SU-DHL-6 (cell line): Measurements from ENCODE around the gene TMEM154.

ENCODE experiments used
- H2AFZ ChIP-seq: fragments of 200-600 bp; sonication (generic); 2 replicates; pipeline ENCODE4 v1.6.1; 2014; ENCODE audit warnings: low read depth, mild to moderate bottlenecking, moderate library complexity, mixed read lengths, antibody characterized with exemption, low read length; ENCODE audit not compliant: severe bottlenecking
- H3F3A ChIP-seq: fragments of 200-600 bp; shearing (Covaris generic); 2 replicates; pipeline ENCODE4 v1.6.0; 2016; ENCODE audit warnings: antibody characterized with exemption, mild to moderate bottlenecking; ENCODE audit not compliant: insufficient read depth
- H3K27ac ChIP-seq: fragments of 200-600 bp; sonication (generic); 2 replicates; pipeline ENCODE4 v1.5.1; 2016; ENCODE audit warnings: low read depth, mild to moderate bottlenecking, low read length, moderate library complexity, mixed read lengths
- H3K27me3 ChIP-seq: fragments of 200-600 bp; sonication (generic), shearing (Covaris generic); 2 replicates; pipeline ENCODE4 v1.6.0; 2014; ENCODE audit warnings: mild to moderate bottlenecking, low read length
- H3K36me3 ChIP-seq: fragments of 200-600 bp; sonication (generic); 2 replicates; pipeline ENCODE4 v1.6.1; 2014; ENCODE audit warnings: mild to moderate bottlenecking, low read length, mixed read lengths
- H3K4me2 ChIP-seq: fragments of 300-600, 200-600 bp; shearing (Covaris generic), sonication (generic); 2 replicates; pipeline ENCODE4 v1.6.0; 2014; ENCODE audit warnings: low read length, low read depth, mild to moderate bottlenecking; ENCODE audit not compliant: poor library complexity, severe bottlenecking
- H3K4me3 ChIP-seq: fragments of 200-600 bp; sonication (generic); 2 replicates; pipeline ENCODE4 v1.5.1; 2014; ENCODE audit warnings: antibody characterized with exemption, low read length, mild to moderate bottlenecking, mixed read lengths; ENCODE audit not compliant: insufficient read depth, poor library complexity, severe bottlenecking
- H3K79me2 ChIP-seq: fragments of 200-600 bp; sonication (generic); 2 replicates; pipeline ENCODE4 v1.6.1; 2014; ENCODE audit warnings: mild to moderate bottlenecking, low read length, moderate library complexity; ENCODE audit not compliant: insufficient read depth
- H3K9ac ChIP-seq: fragments of 200-600 bp; sonication (generic); 2 replicates; pipeline ENCODE4 v1.7.0; 2014; ENCODE audit warnings: mild to moderate bottlenecking, low read length
- H3K9me2 ChIP-seq: fragments of 200-600 bp; sonication (generic); replicated peaks from 2 replicates; pipeline ENCODE4 v1.6.1; 2014; ENCODE audit warnings: low read length; ENCODE audit not compliant: insufficient read depth
- H3K9me3 ChIP-seq: fragments of 200-600 bp; sonication (generic); 2 replicates; pipeline ENCODE4 v1.6.1; 2014; ENCODE audit warnings: low read length, mixed read lengths; ENCODE audit not compliant: insufficient read depth
- H4K20me1 ChIP-seq: fragments of 200-600 bp; sonication (generic); 2 replicates; pipeline ENCODE4 v1.6.1; 2014; ENCODE audit warnings: low read depth, mild to moderate bottlenecking, antibody characterized with exemption, low read length, moderate library complexity, mixed read lengths
- CTCF ChIP-seq: fragments of 200-600 bp; sonication (generic); IDR thresholded peaks from one replicate; pipeline ENCODE4 v1.5.1; 2017; ENCODE audit warnings: antibody characterized with exemption, mild to moderate bottlenecking, low read length, moderate library complexity; ENCODE audit not compliant: insufficient read depth, poor library complexity, severe bottlenecking
- EZH2phosphoT487 ChIP-seq: fragments of 200-600 bp; sonication (generic), shearing (Covaris generic); conservative IDR thresholded peaks from 2 replicates; pipeline ENCODE4 v1.6.1; 2018; ENCODE audit warnings: mild to moderate bottlenecking, antibody characterized with exemption, low read length, moderate library complexity, mixed read lengths

The TMEM154 gene

GRCh38 chr4:152679414-152680281, at the start of gene TMEM154:
Gene TMEM154 (minus strand): TSS chr4:152679997. CDS start chr4:152679933, 64 bp downstream.
- no peaks in the 10 kb centered on the region for H3K27me3 ChIP-seq
- no peaks in the 10 kb centered on the region for H3K36me3 ChIP-seq
- H3F3A ChIP-seq: peaks cover 45% of the 10 kb centered on the region
- peak within 1 kb of the TSS; percentile 78 for H3K4me3 ChIP-seq
- no peaks in the 10 kb centered on the region for H3K9me3 ChIP-seq
- H3K4me2 ChIP-seq: peak within 1 kb of the TSS; percentile 93
- no peaks in the 10 kb centered on the region for H3K9me2 ChIP-seq
- TF ChIP-seq CTCF (no peak), EZH2phosphoT487 (no peak)
- H3K9ac ChIP-seq: peak within 1 kb of the TSS; percentile 72
- peaks cover 42% of the 10 kb centered on the region for H3K79me2 ChIP-seq
- no peaks in the 10 kb centered on the region for H4K20me1 ChIP-seq
- H2AFZ ChIP-seq: peak within 1 kb of the TSS; percentile 45
- H3K27ac ChIP-seq: peak within 1 kb of the TSS; percentile 93

- H3K4me3 ChIP-seq: no peak overlapping the region
- no peaks in the 10 kb centered on the region for H3K9me3 ChIP-seq
- H3K4me2 ChIP-seq: no peak overlapping the region
- H3K9ac ChIP-seq: no peak overlapping the region
- no peaks in the 10 kb centered on the region for H3F3A ChIP-seq
- H2AFZ ChIP-seq: no peak overlapping the region
- no peak for TF ChIP-seq EZH2phosphoT487
- no peak for TF ChIP-seq CTCF
- no peak overlapping the region for H3K27ac ChIP-seq
- H4K20me1 ChIP-seq: no peaks in the 10 kb centered on the region
- H3K27me3 ChIP-seq: no peaks in the 10 kb centered on the region
- H3K79me2 ChIP-seq: no peaks in the 10 kb centered on the region
- H3K9me2 ChIP-seq: no peaks in the 10 kb centered on the region
- H3K36me3 ChIP-seq: no peaks in the 10 kb centered on the region
Observed at GRCh38 chr4:152729466-152729865, 49.7 kb upstream of the TMEM154 start.

GRCh38 chr4:152728343-152728742, 48.5 kb upstream of the TMEM154 start:
- H3K4me2 ChIP-seq: no peak overlapping the region
- H3K27me3 ChIP-seq: no peaks in the 10 kb centered on the region
- no peak overlapping the region for H3K4me3 ChIP-seq
- no peak for TF ChIP-seq EZH2phosphoT487
- TF ChIP-seq CTCF: no peak
- H3K79me2 ChIP-seq: no peaks in the 10 kb centered on the region
- no peaks in the 10 kb centered on the region for H3K9me2 ChIP-seq
- H4K20me1 ChIP-seq: no peaks in the 10 kb centered on the region
- H3K27ac ChIP-seq: no peak overlapping the region
- no peak overlapping the region for H2AFZ ChIP-seq
- H3K36me3 ChIP-seq: no peaks in the 10 kb centered on the region
- H3K9me3 ChIP-seq: no peaks in the 10 kb centered on the region
- no peak overlapping the region for H3K9ac ChIP-seq
- H3F3A ChIP-seq: no peaks in the 10 kb centered on the region
